Endodermal cell (in vitro differentiated cells): ENCODE measurements around the gene PSMB11. TPM values are rescaled to one million over a fixed set of nuclear protein-coding genes. Genes with fewer than 3 reads are reported as not detected.
"Not testable (repeated sequence)": the region's sequence is repeated elsewhere in the genome, so short reads cannot be mapped to it uniquely, and the experiment has no call there.

Experiments
- DNase-seq: peaks from one replicate; pipeline ENCODE4 v3.0.0-alpha.2; 2017
- H3K27ac ChIP-seq: 2 replicates; pipeline ENCODE4 v1.5.1; 2013; ENCODE audit warnings: mild to moderate bottlenecking, low read depth, low read length, moderate library complexity
- H3K27me3 ChIP-seq: 2 replicates; pipeline ENCODE4 v1.6.1; 2013; ENCODE audit warnings: mild to moderate bottlenecking, low read length, moderate library complexity; ENCODE audit not compliant: insufficient read depth, control insufficient read depth, poor library complexity, severe bottlenecking
- H3K36me3 ChIP-seq: 2 replicates; pipeline ENCODE4 v1.7.0; 2013; ENCODE audit warnings: mild to moderate bottlenecking, low read length, moderate library complexity; ENCODE audit not compliant: control insufficient read depth, insufficient read depth
- H3K4me1 ChIP-seq: one replicate; pipeline ENCODE4 v1.7.0; 2013; ENCODE audit warnings: low read length; ENCODE audit not compliant: control insufficient read depth, insufficient read depth
- H3K4me3 ChIP-seq: 2 replicates; pipeline ENCODE4 v1.5.1; 2013; ENCODE audit warnings: mild to moderate bottlenecking, low read length, moderate library complexity
- H3K9ac ChIP-seq: 2 replicates; pipeline ENCODE4 v1.6.1; 2013; ENCODE audit warnings: mild to moderate bottlenecking, low read length, moderate library complexity; ENCODE audit not compliant: poor library complexity, severe bottlenecking; ENCODE audit errors: extremely low read depth
- H3K9me3 ChIP-seq: 2 replicates; pipeline ENCODE4 v1.6.1; 2013; ENCODE audit warnings: mild to moderate bottlenecking, low read length, moderate library complexity; ENCODE audit not compliant: control insufficient read depth
- H3K27ac Mint-ChIP-seq: 2 replicates; pipeline ENCODE4 v1.8.0; 2020; ENCODE audit warnings: mixed read lengths
- H3K27me3 Mint-ChIP-seq: 2 replicates; pipeline ENCODE4 v1.8.0; 2021; ENCODE audit warnings: mild to moderate bottlenecking, mixed read lengths; ENCODE audit not compliant: insufficient read depth
- H3K36me3 Mint-ChIP-seq: 2 replicates; pipeline ENCODE4 v1.8.0; 2020; ENCODE audit warnings: low read depth, mixed read lengths
- H3K4me1 Mint-ChIP-seq: 2 replicates; pipeline ENCODE4 v1.8.0; 2020; ENCODE audit warnings: mixed read lengths
- H3K4me3 Mint-ChIP-seq: 2 replicates; pipeline ENCODE4 v1.8.0; 2020; ENCODE audit warnings: mild to moderate bottlenecking, moderate library complexity, mixed read lengths
- H3K9me3 Mint-ChIP-seq: 2 replicates; pipeline ENCODE4 v1.8.0; 2020; ENCODE audit warnings: mild to moderate bottlenecking, mixed read lengths
- CTCF ChIP-seq: fragments of 200-600 bp; sonication (generic); conservative IDR thresholded peaks from 2 replicates; pipeline ENCODE4 v1.5.0; 2021; ENCODE audit warnings: antibody characterized with exemption, mild to moderate bottlenecking
- WGBS, 2 experiments: methylation state at CpG; one replicate each; pipeline versions ENCODE4 v1.1.5 to v1.1.7; 2013; ENCODE audit warnings: missing lambda C conversion rate in 2 of 2, mixed read lengths in 1 of 2; ENCODE audit not compliant: insufficient coverage in 1 of 2, insufficient read length in 1 of 2; 5-methylcytosine and 5-hydroxymethylcytosine counted together
- total RNA-seq, 2 donors: library from RNA; stranded (reverse); fragmentation: NEBNext Ultra II Directional in 1 of 2; extraction: Animal tissue kit (Norgen Biotek cat#: 25700) in 1 of 2; gene quantifications; 2 replicates in 1 of 2; 3 replicates in 1 of 2; pipeline ENCODE4 v1.2.1, GENCODE V29; 2021

Gene PSMB11
- total RNA-seq, 2 donors from 2014 or later = not detected

DNA sequence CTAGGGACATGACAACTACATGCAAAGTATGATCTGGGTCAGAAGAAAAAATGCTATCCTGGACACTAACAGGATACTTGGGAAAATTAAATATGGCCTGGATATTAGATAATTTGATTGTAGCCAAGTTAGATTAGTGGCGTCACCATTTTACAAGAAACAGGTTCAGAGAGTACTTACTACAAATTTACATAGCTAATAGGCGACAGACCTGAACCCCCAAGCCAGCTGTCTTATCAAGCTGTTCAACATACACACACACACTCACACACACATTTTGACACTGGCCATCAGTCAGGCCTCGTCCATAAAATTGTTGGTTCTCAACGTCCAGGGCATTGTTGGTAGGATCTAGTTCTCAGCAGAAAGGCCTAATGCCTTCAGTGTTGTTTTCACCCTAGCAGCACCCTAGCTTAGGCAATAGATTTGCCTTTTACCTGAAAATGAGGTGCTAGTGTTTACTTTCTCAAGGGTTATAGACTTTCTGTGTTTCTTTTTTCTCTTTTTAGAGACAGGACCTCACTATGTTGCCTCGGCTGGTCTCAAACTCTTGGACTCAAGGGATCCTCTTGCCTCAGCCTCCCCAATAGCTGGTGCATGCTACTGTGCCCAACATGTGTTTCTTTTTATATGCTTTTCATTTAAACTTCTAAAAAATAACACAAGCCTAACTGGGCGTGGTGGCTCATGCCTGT lies 28.8 kb upstream of the PSMB11 start:
- H3K36me3 Mint-ChIP-seq = no peaks in the 10 kb centered on the region
- H3K4me1 ChIP-seq = no peaks in the 10 kb centered on the region
- H3K27me3 ChIP-seq = no peaks in the 10 kb centered on the region
- peak overlapping the region; percentile 1 for H3K27ac Mint-ChIP-seq
- no peaks in the 10 kb centered on the region for H3K36me3 ChIP-seq
- H3K27me3 Mint-ChIP-seq = no peaks in the 10 kb centered on the region
- DNase-seq = no peak
- no peak for TF ChIP-seq CTCF
- H3K4me3 Mint-ChIP-seq = no peak overlapping the region
- no peaks in the 10 kb centered on the region for H3K9me3 ChIP-seq
- H3K9me3 Mint-ChIP-seq = peaks cover 3% of the 10 kb centered on the region
- 83 to 85% methylated on average over 4 to 6 of the region's 6 CpGs for WGBS, 2 experiments
- peaks cover 7% of the 10 kb centered on the region for H3K4me1 Mint-ChIP-seq
- no peak overlapping the region for H3K27ac ChIP-seq
- H3K9ac ChIP-seq = no peak overlapping the region
- H3K4me3 ChIP-seq = no peak overlapping the region

DNA sequence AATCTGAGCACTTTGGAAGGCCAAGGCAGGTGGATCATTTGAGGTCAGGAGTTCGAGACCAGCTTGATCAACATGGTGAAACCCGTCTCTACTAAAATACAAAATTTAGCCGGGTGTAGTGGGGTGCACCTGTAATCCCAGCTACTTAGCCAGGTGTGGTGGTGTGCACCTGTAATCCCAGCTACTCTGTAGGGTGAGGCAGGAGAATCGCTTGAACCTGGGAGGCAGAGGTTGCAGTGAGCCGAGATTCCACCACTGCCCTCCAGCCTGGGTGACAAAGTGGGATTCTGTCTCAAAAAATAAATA lies 28.3 kb upstream of the PSMB11 start:
- H3K27me3 ChIP-seq, H3K27ac ChIP-seq, H3K4me3 Mint-ChIP-seq: not testable (repeated sequence)

DNA sequence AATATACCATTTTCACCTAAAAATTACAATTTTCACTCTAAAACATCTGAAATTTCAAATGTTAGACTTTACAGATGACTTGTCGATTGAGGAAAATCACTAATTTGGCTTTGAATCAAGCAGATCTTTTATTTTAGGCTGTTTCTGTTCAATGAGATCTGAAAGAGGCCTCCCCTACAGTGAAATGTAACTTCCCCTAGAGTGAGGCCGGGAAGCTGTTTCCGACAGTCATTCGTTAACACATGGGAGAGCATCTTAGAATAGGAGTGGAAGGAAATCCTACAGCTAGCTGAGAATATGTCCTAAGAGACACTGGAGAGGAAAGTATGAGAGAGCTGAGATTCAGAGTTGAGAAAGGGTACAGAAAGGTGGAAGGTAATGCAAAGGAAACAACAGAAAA lies 26.4 kb upstream of the PSMB11 start:
- no peaks in the 10 kb centered on the region for H3K4me1 ChIP-seq
- H3K4me3 ChIP-seq = no peak overlapping the region
- TF ChIP-seq CTCF = no peak
- H3K9ac ChIP-seq = no peak overlapping the region
- Mint-ChIP-seq H3K9me3 (no peaks in the 10 kb centered on the region), H3K4me1 (peaks cover 6% of the 10 kb centered on the region), H3K4me3 (no peak overlapping the region), H3K27ac (no peak overlapping the region), H3K36me3 (no peaks in the 10 kb centered on the region), H3K27me3 (no peaks in the 10 kb centered on the region)
- no peaks in the 10 kb centered on the region for H3K9me3 ChIP-seq
- no peaks in the 10 kb centered on the region for H3K36me3 ChIP-seq
- no peak for DNase-seq
- 88 to 100% methylated on average over 3 to 4 of the region's 4 CpGs for WGBS, 2 experiments
- H3K27ac ChIP-seq = no peak overlapping the region
- no peaks in the 10 kb centered on the region for H3K27me3 ChIP-seq

More for the DNA sequence above, 28.3 kb upstream of the PSMB11 start:
- H3K4me1 ChIP-seq, H3K9me3 Mint-ChIP-seq, H3K9ac ChIP-seq, H3K9me3 ChIP-seq, H3K36me3 ChIP-seq, H3K4me1 Mint-ChIP-seq, H3K36me3 Mint-ChIP-seq, H3K27ac Mint-ChIP-seq, H3K27me3 Mint-ChIP-seq, H3K4me3 ChIP-seq, DNase-seq: not testable (repeated sequence)
- WGBS, 2 experiments = 82 to 98% methylated on average over 3 to 4 of the region's 5 CpGs

- Histone ChIP-seq H3K9ac (no peak overlapping the region), H3K27me3 (no peaks in the 10 kb centered on the region), H3K27ac (no peak overlapping the region), H3K4me3 (no peak overlapping the region), H3K4me1 (peaks cover 7% of the 10 kb centered on the region), H3K9me3 (no peaks in the 10 kb centered on the region), H3K36me3 (no peaks in the 10 kb centered on the region)
- TF ChIP-seq CTCF = no peak
- Mint-ChIP-seq H3K36me3 (no peaks in the 10 kb centered on the region), H3K4me3 (no peak overlapping the region), H3K27me3 (no peaks in the 10 kb centered on the region), H3K9me3 (no peaks in the 10 kb centered on the region), H3K27ac (no peak overlapping the region), H3K4me1 (peaks cover 21% of the 10 kb centered on the region)
- DNase-seq = no peak
- 88% methylated on average over 4 to 5 of the region's 5 CpGs for whole genome bisulfite sequencing, 2 experiments
Observed at GRCh38 chr14:23017091-23017490, 24.9 kb upstream of the PSMB11 start.
